Stimulated activated CD4-positive, alpha-beta T cell treated with anti-CD3 and anti-CD28 coated beads, Interleukin-4, amount 100 ng/mL, for 24 hours (primary cell): ENCODE results near the gene CTSW.

Experiments
- DNase-seq: peaks from one replicate; pipeline ENCODE4 v3.0.0-alpha.2; 2020

Gene CTSW

GRCh38 chr11:65856689-65857499, 22.7 kb upstream of the CTSW start:
- peak; percentile 84 for DNase-seq

DNA sequence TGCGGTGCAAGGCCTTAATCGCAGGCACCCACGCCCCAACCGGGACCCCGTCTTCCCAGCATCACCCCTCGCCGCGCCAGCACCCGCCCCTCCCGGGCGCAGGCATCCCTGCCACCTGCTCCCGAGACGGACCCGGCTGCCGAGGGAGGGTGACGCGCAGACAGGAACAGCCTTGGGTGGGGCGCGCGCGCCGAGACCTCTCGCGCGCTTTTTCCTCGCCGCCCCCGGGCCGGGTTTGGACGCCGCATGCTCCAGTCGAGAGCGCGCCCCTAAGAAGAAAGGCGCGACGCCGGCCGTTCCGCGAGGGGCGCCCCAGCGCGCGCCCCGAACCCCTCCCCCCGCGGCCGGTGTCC, 22.2 kb upstream of the CTSW start:
- no peak for DNase-seq

DNA sequence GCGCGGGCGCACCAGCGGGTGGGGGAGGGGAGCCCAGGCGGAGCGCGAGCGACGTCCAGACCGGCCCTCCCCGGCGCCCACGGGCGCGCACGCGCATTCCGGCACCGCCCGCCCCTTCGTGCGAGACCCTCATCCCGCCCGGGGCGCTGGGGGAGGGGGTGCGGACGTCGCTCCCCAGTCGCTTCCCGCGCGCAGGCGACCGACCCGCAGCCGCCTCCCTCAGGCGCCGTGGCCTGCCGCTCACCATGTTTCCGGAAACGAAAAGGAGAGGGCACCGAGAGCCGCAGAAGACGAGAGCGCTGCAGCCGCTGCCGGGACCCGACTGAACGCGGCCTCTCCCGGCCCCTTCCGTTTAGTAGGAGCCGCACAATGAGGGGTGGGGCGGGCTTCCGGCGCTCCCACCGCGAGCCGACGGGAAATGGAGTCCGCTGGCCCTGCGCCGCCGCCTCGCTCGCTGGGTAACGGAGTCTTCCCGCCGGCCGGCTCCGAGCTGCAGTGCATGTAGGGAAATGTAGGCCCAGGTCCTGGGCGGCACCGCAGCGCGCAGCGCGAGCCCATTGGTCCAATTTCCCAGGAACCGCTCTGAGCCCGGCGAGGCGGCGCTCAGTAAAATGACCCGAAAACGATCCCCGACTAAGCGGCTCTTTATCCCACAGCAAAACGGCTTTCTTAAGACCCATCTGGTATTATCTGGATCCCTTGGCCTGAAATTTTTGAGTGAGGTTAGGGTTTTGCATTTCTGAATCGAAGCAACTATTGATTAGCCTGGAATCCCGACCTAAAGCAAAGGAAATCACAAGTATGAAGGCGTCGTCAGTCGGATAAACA, 21.6 kb upstream of the CTSW start, which contains the start of gene CFL1:
Gene CFL1 (minus strand): TSS at position 328 of the 828 bp plus-strand sequence. CDS start 81 bp downstream, at position 247.
- DNase-seq: peak; percentile 97

DNA sequence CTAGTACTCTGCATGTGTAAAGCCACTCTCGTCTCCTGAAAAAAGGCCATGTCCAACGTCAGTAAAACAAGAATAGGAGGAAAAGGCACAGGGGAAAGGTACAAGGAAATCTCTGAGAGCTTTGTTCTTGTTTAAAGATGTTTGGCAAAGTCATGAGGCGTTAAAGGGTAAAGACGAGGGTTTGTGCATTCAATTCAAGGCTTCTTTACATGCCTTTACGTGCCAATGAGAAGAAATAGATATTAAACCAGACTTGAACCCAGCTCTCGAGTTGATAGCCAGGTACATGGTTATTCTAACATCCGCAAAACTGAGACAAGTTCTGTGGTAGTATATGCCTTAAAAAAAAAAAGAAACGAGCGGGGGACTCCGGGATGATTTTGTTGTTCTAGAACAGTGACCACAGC, 21.0 kb upstream of the CTSW start:
- no peak for DNase-seq

DNA sequence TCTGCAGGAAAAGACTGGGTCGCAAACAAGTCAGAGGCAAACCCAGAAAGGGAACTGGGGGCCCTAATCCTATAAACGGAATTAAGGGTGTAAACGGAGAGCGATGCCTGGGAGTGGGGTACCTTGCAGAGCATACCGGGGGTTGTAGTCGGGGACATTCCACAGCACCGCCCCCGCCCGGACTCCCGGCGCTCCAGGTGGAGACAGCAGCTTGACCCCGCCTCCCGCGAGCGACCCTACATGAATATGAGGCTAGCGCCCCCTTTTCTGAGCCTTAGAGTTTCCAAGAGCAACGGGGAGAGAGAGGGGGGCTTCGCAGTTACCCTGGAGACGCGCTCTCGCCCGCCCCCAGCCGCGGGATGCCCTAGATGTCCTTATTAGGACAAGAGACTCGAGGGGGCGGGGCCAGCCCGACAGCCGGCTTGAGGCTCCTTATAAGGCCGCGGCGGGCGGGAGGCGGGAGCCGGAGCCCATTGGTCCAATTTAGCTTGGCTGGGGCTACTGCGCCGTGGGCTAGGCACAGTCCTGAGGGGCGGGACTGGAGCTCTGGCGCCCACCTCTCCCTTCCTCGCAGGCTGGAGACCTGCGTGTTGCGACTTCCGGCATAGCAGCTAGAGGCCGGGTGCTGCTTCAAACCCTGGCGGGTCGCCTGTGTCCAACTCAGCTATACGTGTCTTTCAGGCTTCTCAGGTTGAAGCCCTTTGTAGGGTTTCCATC, 20.4 kb upstream of the CTSW start:
- peak; percentile 98 for DNase-seq

GRCh38 chr11:65859812-65860277, 19.8 kb upstream of the CTSW start:
- no peak for DNase-seq

GRCh38 chr11:65860278-65861164, 19.1 kb upstream of the CTSW start, which contains the start of gene MUS81:
MUS81 (plus strand) TSS chr11:65860433; CDS start chr11:65860754, 321 bp downstream.
- peak; percentile 96 for DNase-seq

DNA sequence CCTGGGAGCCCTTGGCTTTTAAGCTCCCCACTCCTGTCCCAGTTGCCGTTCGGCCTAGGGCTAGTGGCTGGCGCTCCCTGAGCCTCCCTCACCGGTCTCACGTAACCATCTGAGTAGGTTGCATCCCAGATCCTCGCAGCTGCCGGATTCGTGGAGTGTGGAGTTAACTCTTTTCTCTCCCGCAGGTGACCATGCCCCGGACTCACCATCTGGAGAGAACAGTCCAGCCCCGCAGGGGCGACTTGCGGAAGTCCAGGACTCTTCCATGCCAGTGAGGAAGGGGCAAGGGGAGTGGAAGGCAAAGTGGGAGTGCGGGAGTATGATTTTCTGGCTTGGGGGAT, 18.5 kb upstream of the CTSW start:
- DNase-seq: no peak

GRCh38 chr11:65861533-65862183, 18.0 kb upstream of the CTSW start:
- no peak for DNase-seq

DNA sequence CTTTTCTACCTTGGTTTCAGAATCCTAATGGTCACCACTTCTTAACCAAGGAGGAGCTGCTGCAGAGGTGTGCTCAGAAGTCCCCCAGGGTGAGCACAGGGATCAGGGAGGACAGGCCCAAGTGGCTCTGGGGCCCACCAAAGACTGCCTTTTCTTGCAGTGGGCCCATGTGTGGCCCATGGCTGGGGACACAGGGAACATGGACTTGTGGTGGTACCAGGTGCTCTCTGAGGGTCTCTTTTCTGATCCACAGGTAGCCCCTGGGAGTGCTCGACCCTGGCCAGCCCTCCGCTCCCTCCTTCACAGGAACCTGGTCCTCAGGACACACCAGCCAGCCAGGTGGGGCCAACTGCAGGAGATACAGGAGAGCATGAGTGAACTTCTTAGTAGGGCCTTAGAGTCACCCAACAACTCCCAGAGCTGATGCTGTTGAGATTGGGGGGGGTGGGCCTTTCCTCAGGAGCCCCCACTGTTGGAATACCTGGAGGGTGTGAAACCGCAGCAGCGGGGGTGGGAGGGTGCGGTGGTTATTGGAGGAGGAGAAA, 17.4 kb upstream of the CTSW start:
- DNase-seq: no peak

DNA sequence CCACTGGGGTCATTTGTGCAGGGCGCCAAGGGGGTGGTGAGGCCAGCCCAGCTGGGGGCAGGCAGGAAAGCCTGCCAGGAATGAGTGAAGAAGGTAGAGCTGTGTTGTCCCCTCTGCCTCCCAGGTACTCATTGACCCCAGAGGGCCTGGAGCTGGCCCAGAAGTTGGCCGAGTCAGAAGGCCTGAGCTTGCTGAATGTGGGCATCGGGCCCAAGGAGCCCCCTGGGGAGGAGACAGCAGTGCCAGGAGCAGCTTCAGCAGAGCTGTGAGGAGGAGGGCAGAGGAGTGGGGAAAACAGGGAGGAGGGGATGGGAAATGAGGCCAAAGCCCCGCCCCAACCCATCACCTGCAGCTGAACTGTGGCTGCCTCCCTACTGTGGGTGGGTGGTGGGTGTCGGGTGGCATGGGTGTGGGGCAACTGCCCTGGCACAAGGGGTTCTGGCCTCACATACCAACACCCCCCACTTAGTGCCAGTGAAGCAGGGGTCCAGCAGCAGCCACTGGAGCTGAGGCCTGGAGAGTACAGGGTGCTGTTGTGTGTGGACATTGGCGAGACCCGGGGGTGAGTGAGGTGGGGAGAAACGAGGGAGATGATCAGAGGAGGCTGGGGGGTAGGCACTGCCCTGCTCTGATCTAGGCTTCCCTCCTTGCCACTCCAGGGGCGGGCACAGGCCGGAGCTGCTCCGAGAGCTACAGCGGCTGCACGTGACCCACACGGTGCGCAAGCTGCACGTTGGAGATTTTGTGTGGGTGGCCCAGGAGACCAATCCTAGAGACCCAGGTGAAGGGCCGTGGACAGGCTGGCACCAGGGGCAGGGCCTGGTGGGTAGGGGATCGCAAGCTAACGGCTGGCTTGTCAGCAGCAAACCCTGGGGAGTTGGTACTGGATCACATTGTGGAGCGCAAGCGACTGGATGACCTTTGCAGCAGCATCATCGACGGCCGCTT, 16.4 kb upstream of the CTSW start:
- no peak for DNase-seq

DNA sequence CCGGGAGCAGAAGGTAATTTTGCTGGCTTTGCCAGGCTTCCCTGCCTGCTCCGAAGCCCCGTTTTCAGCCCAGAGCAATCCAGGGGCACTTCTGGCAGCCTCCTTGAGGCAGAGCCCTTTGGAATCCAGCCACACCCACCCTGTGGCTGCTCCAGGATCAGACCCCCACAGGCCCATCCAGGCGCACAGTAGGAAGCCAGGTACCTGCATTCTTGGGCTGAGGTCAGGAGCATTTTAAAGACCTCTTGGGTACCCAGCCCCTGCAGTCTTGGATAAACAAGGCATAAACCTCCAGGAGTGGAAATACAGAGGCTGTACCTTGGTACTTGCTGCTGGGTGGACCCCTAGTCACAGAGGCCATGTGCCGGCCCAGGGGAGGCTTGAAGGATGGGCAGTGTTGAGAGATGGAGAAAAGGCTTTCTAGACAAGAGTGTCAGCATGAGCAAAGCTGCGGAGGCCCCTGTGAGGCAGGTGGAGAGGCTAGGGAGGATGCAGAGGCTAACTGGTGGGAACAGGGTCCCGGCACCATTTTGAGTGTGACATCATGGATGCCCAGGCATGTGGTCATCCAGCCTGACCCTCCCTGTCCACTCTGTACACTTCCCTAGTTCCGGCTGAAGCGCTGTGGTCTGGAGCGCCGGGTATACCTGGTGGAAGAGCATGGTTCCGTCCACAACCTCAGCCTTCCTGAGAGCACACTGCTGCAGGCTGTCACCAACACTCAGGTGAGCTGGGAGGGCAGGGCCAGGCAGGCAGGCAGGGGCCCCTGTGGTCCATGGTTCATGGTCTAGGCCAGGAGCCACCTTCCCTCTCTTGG, 15.5 kb upstream of the CTSW start:
- DNase-seq: no peak

GRCh38 chr11:65864706-65865471, 14.7 kb upstream of the CTSW start:
- DNase-seq: no peak

DNA sequence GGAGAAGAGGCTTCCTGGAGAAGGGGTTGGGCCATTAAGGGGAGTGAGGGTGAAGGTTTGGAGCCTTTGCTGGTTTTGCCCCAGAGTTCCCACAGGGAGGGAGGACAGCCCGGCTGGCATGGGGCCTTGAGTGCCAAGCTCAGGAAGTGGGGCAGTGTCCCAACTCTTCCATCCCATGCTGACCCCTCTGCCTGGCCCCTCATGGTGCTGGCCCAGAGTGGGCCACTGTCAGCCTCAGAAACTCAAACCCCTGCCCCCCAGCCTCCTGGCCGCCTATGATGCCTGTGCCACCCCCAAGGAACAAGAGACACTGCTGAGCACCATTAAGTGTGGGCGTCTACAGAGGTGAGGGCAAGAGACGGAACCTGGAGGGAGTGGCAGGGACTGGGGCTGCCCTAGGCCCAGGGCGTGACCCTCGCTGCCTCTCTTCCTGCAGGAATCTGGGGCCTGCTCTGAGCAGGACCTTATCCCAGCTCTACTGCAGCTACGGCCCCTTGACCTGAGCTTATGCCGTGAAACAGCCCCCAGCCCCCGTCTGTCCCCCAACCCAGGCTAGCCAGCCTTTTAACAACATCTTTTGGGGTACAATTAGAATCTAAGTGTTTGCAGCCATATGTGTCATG, 14.0 kb upstream of the CTSW start:
- DNase-seq: no peak

DNA sequence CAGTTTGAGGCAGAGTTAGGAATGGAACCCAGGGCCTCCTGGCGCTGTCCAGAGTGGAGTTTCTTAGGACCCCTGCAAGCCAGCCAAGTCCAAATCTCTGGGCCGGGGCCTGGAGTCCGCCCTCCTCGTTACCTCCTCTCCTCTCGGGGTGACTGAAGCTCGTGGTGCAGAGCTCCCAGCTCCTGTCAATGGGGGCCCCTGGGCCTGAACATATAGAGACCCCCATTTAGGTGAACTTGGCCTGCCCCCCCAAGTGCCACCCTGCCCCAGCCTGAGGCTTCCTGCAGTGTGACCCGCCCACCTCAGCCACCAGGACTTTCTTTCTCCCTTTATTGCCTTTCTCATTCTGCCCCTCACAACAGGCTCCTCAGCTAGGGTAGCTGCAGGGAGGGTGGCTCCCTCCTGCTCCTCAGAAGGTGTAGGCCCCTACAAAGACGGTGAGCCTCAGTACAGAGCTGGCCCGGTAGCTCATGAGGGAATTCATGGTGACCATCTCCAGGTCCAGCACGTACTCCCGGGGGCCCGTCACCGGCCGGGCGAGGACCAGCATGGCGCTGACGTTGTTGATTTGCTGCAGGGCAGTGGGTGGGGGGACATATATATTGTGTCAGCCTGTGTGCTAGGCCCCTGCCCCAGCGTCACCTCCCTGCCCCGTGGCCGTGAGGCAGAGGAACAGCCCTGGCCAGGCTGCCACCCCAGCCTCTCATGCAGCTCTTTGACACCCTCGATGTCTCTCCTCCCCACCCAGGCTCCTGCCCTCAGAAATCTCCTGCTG, 12.9 kb upstream of the CTSW start:
- no peak for DNase-seq

GRCh38 chr11:65867284-65868071, 12.2 kb upstream of the CTSW start:
- no peak for DNase-seq
